Heart right ventricle (tissue), 16 donors: ENCODE results near the gene DOCK2. TPM values are rescaled to one million over a fixed set of nuclear protein-coding genes. Genes with fewer than 3 reads are reported as not detected.

ENCODE experiments used
- ATAC-seq, 8 donors: fragments of 200-7000 bp; cut with Tn5 transposase; one replicate each; pipeline ENCODE4 v1.9.1; 2020; ENCODE audit warnings: mild to moderate bottlenecking in 8 of 8, moderate library complexity in 8 of 8, moderate number of reproducible peaks in 1 of 8
- DNase-seq, 2 donors: peaks; one replicate each; pipeline ENCODE4 v3.0.0-alpha.2; 2020
- H3K27ac ChIP-seq, 10 donors: fragments of 200-600 bp; sonication (generic) in 2 of 10; one replicate each; pipeline versions ENCODE4 v1.5.0 to v1.8.0; 2020 to 2022; ENCODE audit warnings: mild to moderate bottlenecking in 3 of 10
- H3K27me3 ChIP-seq, 7 donors: fragments of 200-600 bp; one replicate each; pipeline ENCODE4 v1.8.0; 2021 to 2022; ENCODE audit warnings: mild to moderate bottlenecking in 2 of 7
- H3K36me3 ChIP-seq, 9 donors: fragments of 200-600 bp; sonication (generic) in 1 of 9; one replicate each; pipeline versions ENCODE4 v1.5.0 to v1.8.0; 2020 to 2022; ENCODE audit warnings: mild to moderate bottlenecking in 2 of 9
- H3K4me1 ChIP-seq, 9 donors: fragments of 200-600 bp; sonication (generic) in 1 of 9; one replicate each; pipeline versions ENCODE4 v1.5.0 to v1.8.0; 2020 to 2022; ENCODE audit warnings: mild to moderate bottlenecking in 4 of 9
- H3K4me3 ChIP-seq, 10 donors: fragments of 200-600 bp; sonication (generic) in 2 of 10; one replicate each; pipeline versions ENCODE4 v1.5.0 to v1.8.0; 2020 to 2022; ENCODE audit warnings: mild to moderate bottlenecking in 7 of 10, moderate library complexity in 2 of 10
- H3K9me3 ChIP-seq, 11 donors: fragments of 200-600 bp in 10 of 11; sonication (generic) in 2 of 11; one replicate each; pipeline versions ENCODE4 v1.5.0 to v1.8.0; 2013 to 2022; ENCODE audit warnings: mild to moderate bottlenecking in 2 of 11, control low read depth in 1 of 11, moderate library complexity in 1 of 11
- CTCF ChIP-seq, 9 donors: fragments of 200-600 bp; sonication (generic) in 2 of 9; IDR thresholded peaks; one replicate each; pipeline versions ENCODE4 v1.5.0 to v1.8.0; 2021 to 2022; ENCODE audit warnings: antibody characterized with exemption in 9 of 9, mild to moderate bottlenecking in 5 of 9, moderate library complexity in 1 of 9
- WGBS, 2 donors: extraction: QIAGEN DNeasy Blood & Tissue Kit; methylation state at CpG; one replicate each; pipeline ENCODE4 v1.1.7; 2013; ENCODE audit warnings: inconsistent platforms in 1 of 2; 5-methylcytosine and 5-hydroxymethylcytosine counted together
- intact Hi-C, 10 donors: fragments of 100-400 bp; cut with DNase I; formaldehyde crosslinking; loops; one replicate each; pipeline versions ENCODE4 v1.11.1 to v1.14.2; 2022
- polyA plus RNA-seq, 2 donors: library from polyadenylated mRNA; stranded (reverse); fragments of 200-250 nt; gene quantifications; one replicate each; pipeline ENCODE4 v1.2.3, GENCODE V29; 2013
- total RNA-seq, 10 donors: library from RNA; stranded (reverse); fragmentation: NEBNext Ultra II Directional in 3 of 10; extraction: Animal tissue kit (Norgen Biotek cat#: 25700) in 3 of 10; gene quantifications; one replicate each; pipeline versions ENCODE4 v1.2.1 to v1.2.4, GENCODE V29; 2021 to 2023
- donor health status: Arrhythmogenic right ventricular cardiomyopathy.
- donor health status: ischemic (EF 13 %, LVEDD 7.1; RV severe dilation, severe dysfunction).
- donor health status: healthy with polysubstance abuse.
- donor health status: DM: no; HTN: yes; CAD: no.
- donor health status: DM: no; HTN: no; CAD: no.
- donor health status: ischemic (EF 25% LVEDD 6.9; RV normal size, moderate dysfunction).
- donor health status: ischemic (EF 25% LVEDD 5.7; RV mildly dilated, moderate dysfunction).
- donor health status: healthy.
- donor health status: DM: yes; HTN: yes; CAD: no.
- donor health status: Ischemic cardiomyopathy.
- donor health status: ischemic (EF 35%, LVEDD 5.7; RV mildly dilated, moderate dysfunction).
- donor health status: nonischemic (EF 11% LVEDD 7.7; RV severe dilation, severe dysfunction).
- donor health status: DM: yes; HTN: yes; CAD: no.
- donor health status: PGD.
- donor health status: ischemic (EF 29% LVEDD 5.4; RV normal size, mild dysfunction).
- donor health status: nonischemic (EF 23%, LVEDD 6.1; RV moderate dilation, normal function).

DOCK2 gene
- total and polyA plus RNA-seq, 12 donors = 1.2 to 24.6 (median 4.2) TPM

DNA sequence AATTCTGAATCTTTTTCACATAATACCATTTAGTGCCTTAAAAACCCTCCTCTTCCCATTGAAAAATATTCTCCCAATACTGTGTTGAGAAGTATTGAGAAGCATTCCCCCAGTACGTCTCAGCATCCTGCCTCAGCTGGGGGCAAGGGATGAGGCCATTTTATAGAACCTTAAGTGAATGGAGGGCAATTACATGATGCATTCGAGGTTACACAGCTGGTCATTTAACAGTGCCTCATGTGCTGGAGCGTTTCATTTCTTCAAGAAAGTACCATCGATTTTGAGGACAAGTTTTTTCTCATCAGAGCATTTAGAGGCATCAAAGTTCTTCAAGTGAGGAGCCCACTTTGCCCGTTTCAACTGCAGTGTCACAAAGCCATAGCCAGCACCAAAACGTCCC is 135.6 kb downstream of the DOCK2 start:
- no peaks in the 10 kb centered on the region for H3K9me3 ChIP-seq
- peaks cover 0 to 10% (median 0%) of the 10 kb centered on the region in 9 donors for H3K4me1 ChIP-seq
- H3K36me3 ChIP-seq = peaks cover 0 to 16% (median 0%) of the 10 kb centered on the region in 9 donors
- no peak for DNase-seq
- 73 to 82% methylated on average over 6 of the region's 6 CpGs for WGBS, 2 donors
- ATAC-seq = no peak
- no peak overlapping the region for H3K27ac ChIP-seq
- H3K4me3 ChIP-seq = no peak overlapping the region
- TF ChIP-seq CTCF (IDR thresholded peaks at IDR 0.05) = no peak
- no peaks in the 10 kb centered on the region for H3K27me3 ChIP-seq
- intact Hi-C loops = no loop called here

DNA sequence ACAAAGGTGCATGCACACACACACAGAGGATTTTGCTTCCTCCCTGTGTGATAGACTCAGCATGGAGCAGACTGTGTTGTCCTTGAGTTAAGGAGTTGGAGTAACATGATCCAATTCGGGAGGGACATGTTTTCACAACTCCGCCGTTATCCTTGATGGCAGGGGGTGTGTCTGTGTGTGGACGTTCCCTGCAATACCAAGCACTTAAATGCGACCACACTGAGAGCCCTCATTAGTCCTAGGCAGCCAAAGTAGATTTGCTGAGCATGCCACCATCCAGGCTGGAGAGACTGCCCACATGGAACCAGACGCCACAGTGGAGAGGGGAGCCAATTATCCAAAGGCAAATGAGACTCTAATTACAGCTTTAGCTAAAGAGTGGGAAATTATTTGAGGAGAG is 140.1 kb downstream of the DOCK2 start:
- intact Hi-C loops = no loop called here
- DNase-seq (no peak), ATAC-seq (no peak)
- no peak for TF ChIP-seq CTCF (IDR thresholded peaks at IDR 0.05)
- H3K27me3 ChIP-seq = no peaks in the 10 kb centered on the region
- no peak overlapping the region for H3K27ac ChIP-seq
- H3K9me3 ChIP-seq = no peaks in the 10 kb centered on the region
- H3K36me3 ChIP-seq = peaks cover 0 to 20% (median 0%) of the 10 kb centered on the region in 9 donors
- 51 to 61% methylated on average over 6 of the region's 6 CpGs for WGBS, 2 donors
- no peak overlapping the region for H3K4me3 ChIP-seq
- no peaks in the 10 kb centered on the region for H3K4me1 ChIP-seq

DNA sequence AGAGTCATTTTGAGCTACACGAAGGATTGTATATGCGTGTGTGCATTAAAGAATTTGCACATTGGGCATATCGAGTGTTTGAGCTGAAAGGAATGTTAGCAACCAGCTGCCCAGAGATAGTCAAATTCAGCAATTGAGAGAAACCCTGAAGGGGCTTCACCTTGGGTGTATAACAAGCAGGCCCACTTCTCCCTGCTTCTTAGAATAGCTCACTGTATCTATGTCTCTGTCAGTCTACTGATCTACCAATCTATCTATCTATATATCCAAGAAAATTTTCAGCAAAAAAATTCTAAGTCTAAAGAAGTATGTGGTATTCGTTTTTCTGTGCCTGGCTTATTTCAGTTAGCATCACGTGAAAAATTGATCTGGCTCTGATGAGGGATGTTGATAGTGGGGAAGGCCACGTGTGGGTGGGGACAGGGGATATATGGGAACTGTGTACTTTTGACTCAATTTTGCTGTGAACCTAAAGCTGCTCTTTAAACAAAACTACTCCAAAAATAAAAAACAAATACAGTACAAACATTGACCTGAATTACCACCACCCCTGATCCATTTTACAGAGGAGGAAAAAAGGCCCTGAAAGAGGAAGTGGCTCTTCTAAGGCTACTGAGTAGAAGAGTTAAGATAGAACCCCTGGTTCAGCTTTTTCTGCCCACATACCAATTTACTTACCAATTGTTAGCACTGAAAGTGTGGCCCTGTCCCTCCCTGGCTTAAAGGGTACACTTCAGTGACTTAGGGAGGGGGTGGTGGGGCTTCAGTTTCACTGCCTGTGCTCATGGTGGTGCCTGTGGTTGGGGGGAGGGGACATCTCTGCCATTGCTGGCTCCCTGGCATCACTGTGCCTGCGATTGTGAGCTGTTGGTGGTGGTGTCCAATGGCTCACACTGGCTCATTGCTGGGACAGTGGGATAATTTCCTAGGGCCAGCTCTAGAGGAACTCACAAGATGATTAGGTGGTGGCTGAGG is 141.8 kb downstream of the DOCK2 start:
- Histone ChIP-seq H3K36me3 (peaks cover 0 to 20% (median 0%) of the 10 kb centered on the region in 9 donors), H3K4me1 (no peaks in the 10 kb centered on the region), H3K27me3 (no peaks in the 10 kb centered on the region), H3K27ac (no peak overlapping the region), H3K9me3 (no peaks in the 10 kb centered on the region), H3K4me3 (no peak overlapping the region)
- DNase-seq = no peak
- ATAC-seq = no peak
- TF ChIP-seq CTCF (IDR thresholded peaks at IDR 0.05) = no peak
- intact Hi-C loops = no loop called here
- WGBS, 2 donors = 81 to 82% methylated on average over 7 of the region's 7 CpGs

GRCh38 chr5:169781420-169782345 is 144.6 kb downstream of the DOCK2 start:
- WGBS, 2 donors = 67 to 71% methylated on average over 6 of the region's 6 CpGs
- DNase-seq = no peak

More at GRCh38 chr5:169781420-169782345, 144.6 kb downstream of the DOCK2 start:
- no peak overlapping the region for H3K4me3 ChIP-seq
- intact Hi-C loops = no loop called here
- no peaks in the 10 kb centered on the region for H3K4me1 ChIP-seq
- ATAC-seq = no peak
- peaks cover 0 to 19% (median 0%) of the 10 kb centered on the region in 9 donors for H3K36me3 ChIP-seq
- no peaks in the 10 kb centered on the region for H3K27me3 ChIP-seq
- TF ChIP-seq CTCF (IDR thresholded peaks at IDR 0.05) = no peak
- no peak overlapping the region for H3K27ac ChIP-seq
- H3K9me3 ChIP-seq = no peaks in the 10 kb centered on the region
